CD4-positive, alpha-beta T cell treated with Interleukin-17A for 4 hours (primary cell): Measurements from ENCODE around the gene EIF3F.

Source experiments
- DNase-seq: peaks from one replicate; pipeline ENCODE4 v3.0.0-alpha.2; 2020; ENCODE audit warnings: mixed read lengths

EIF3F gene

DNA sequence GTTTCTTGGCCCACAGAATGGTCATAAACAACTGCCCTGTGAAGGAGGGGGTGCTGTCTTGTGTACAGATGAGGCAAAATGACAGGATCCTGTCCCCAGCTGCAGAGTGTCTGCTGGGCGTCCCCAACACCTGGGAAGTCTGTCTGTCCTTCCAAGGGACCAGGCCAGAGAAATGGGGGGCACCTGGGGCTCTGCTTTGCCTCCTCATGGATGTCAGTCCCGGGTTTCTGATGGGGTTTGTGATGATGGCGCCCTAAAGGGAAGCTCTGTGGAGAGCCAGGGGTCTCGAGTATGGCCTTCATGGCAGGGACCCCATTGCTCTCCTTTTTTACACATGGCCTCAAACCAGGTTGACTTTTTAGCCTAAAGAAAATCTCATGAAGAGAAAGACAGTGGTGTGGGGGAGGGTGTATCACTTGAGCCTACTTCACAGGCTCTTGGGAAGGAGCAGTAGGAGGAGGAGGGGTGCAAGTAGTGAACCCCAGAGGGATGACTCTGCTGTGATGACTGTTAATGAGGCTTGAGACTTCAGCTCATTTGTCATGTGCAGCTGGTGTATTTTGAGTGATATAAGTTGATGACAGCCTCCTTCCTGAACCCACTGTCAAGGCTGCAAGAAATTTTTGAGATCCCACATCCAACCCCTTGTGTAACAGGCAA is 53.3 kb downstream of the EIF3F start:
- DNase-seq: no peak

DNA sequence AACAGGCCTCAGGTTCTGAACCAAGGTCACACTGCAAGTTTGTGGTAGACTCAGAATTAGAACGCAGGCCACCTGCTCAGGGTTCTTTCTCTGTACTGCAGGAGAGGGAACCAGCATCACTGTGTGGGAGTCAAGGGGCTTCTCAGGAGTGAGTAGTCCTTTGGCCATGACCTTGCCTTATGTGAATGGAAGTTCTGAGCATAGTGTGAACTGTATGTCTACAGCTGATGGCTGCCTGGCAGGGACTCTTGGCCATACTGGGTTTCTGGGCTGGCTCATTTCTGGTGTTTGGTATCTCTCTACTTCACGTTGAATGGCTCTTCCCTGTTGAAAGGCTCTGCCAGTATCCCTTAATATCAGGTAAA is 53.8 kb downstream of the EIF3F start:
- DNase-seq: no peak

DNA sequence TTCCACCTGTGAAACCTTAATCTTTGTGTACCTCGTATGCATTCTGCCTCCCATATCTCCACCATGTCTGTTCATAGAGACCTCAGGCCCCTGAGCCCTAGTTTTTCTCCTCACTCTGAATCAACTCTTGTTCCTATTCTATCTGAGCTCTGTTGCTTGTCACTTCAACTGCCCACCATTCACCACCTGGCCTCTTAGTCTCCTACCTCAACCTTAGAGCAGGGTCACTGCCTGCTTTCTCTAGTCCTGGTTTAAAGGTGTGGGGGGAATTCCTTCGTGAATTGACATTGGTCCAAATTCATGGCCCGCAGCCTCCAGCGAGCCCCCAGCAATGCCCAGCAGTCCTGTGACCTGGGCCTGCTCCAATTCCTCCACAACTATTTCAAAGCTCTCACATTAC is 54.4 kb downstream of the EIF3F start:
- no peak for DNase-seq

DNA sequence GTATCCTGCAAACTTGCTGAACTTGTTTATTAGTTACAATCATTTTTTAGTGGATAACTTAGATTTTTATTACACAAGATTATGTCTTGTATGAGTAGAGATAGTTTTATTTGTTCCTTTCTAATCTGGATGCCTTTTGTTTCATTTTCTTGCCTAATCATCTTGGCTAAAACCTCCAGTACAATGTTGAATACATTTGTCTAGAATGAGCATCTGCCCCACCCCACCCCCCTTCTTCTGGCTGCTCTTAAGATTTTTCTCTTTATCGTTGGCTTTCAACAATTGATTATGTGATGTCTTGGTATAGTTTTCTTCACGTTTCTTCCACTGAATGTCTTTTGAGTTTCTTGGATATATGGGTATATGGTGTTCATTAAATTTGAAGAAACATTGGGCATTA is 56.6 kb downstream of the EIF3F start:
- DNase-seq: no peak

DNA sequence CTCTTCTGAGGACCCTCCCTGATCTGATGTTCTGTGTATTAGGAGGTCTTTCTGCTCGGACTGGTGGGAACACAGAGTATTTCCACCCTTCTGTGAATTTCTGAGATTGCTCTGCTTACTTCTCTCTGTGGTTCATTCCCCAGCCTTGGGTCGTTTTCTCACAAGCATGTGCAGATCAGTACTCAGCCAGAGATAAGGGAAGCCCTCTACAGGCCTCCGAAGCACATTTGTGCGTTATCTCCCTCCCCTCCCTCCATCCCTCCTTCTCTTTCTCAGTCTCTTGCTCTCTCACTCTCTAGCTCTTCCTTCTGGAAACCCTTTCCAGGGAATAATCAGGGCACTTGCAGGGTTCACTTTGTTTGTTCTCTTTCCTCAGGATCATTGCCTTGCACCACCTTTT is 58.7 kb downstream of the EIF3F start:
- DNase-seq: no peak

DNA sequence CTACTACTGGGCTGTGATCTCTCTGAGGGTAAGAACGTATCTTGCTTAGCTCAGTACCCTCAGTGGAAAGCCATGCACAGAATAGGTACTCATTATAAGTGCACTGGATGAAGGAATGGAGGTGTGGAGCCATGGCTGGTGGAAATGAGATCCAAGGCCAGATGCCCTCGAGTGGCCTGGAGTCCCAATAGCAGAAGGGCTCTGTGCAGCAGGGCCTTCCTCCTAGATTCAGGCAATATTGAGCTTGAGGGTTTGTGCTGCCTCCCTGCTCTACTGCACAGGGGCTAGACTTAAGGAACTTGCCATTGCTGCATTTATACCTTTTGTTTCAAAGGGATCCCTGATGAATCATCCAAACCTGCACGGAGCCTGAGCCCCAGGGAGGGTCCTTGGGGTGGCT is 60.2 kb downstream of the EIF3F start:
- DNase-seq: no peak

DNA sequence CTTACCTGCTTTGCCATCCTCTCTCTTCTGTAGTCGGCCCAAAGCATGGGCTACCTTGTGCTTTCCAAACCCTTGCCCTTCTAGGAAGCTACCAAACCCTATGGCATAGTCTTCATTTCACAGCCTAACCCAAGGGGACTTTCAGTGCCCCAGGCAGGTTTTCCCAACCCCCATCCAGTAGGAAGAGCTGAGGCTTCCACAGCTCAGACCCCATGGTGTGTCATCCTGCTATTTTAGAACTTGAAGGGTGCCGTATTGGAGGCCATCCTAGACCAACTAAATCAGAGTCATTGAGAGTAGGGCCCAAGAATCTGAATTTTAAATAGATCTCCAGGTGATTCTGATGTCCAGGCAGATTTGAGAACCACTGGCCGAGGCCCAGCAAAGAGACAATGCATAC is 61.9 kb downstream of the EIF3F start:
- no peak for DNase-seq
